Fibroblast of upper back skin (primary cell): Measurements from ENCODE around the gene HRH2.
"Not testable (repeated sequence)": the region's sequence is repeated elsewhere in the genome, so short reads cannot be mapped to it uniquely, and the experiment has no call there.

Experiments
- DNase-seq: peaks from one replicate; pipeline ENCODE4 v3.0.0-alpha.2; 2013

Gene HRH2

GRCh38 chr5:175746851-175747250 is 89.0 kb downstream of the HRH2 start:
- DNase-seq: no peak

GRCh38 chr5:175747539-175748060 is 89.7 kb downstream of the HRH2 start:
- DNase-seq: no peak

GRCh38 chr5:175748650-175749049 is 90.8 kb downstream of the HRH2 start:
- DNase-seq: no peak

GRCh38 chr5:175749591-175749990 is 91.7 kb downstream of the HRH2 start:
- DNase-seq: no peak

GRCh38 chr5:175750511-175750931 is 92.7 kb downstream of the HRH2 start:
- no peak for DNase-seq

GRCh38 chr5:175751369-175751768 is 93.5 kb downstream of the HRH2 start:
- DNase-seq: no peak

GRCh38 chr5:175752826-175753535 is 95.1 kb downstream of the HRH2 start:
- no peak for DNase-seq

GRCh38 chr5:175753536-175754402 is 95.9 kb downstream of the HRH2 start:
- DNase-seq: no peak

- DNase-seq: not testable (repeated sequence)
Observed at GRCh38 chr5:175759991-175760390, 102.1 kb downstream of the HRH2 start.
